Tibial artery (tissue), 4 donors: Measurements from ENCODE around the gene MANSC4.

Experiments used
- DNase-seq, 2 donors: peaks; one replicate each; pipeline ENCODE4 v3.0.0-alpha.2; 2019
- H3K27ac ChIP-seq, 2 donors: fragments of 200-600 bp; sonication (generic) in 1 of 2; 1 replicate in 1 of 2; 2 replicates in 1 of 2; pipeline ENCODE4 v1.5.1; 2018 to 2019; ENCODE audit warnings: mild to moderate bottlenecking in 1 of 2
- H3K27me3 ChIP-seq, 2 donors: fragments of 200-600 bp; sonication (generic) in 1 of 2; one replicate each; pipeline versions ENCODE4 v1.5.1 to v1.6.0; 2016 to 2019
- H3K36me3 ChIP-seq, 3 donors: fragments of 200-600 bp; sonication (generic) in 2 of 3; one replicate each; pipeline ENCODE4 v1.5.1; 2016 to 2019; ENCODE audit warnings: mild to moderate bottlenecking in 2 of 3
- H3K4me1 ChIP-seq, 4 donors: fragments of 200-600 bp; sonication (generic) in 2 of 4; 1 replicate in 3 of 4; 2 replicates in 1 of 4; pipeline ENCODE4 v1.5.1; 2016 to 2019
- H3K4me3 ChIP-seq, 2 donors: fragments of 200-600 bp; sonication (generic) in 1 of 2; 1 replicate in 1 of 2; 2 replicates in 1 of 2; pipeline ENCODE4 v1.5.1; 2018 to 2019; ENCODE audit warnings: mild to moderate bottlenecking in 2 of 2
- H3K9me3 ChIP-seq, 3 donors: fragments of 200-600 bp; sonication (generic) in 1 of 3; one replicate each; pipeline ENCODE4 v1.5.1; 2016 to 2019
- intact Hi-C: fragments of 100-400 bp; cut with DNase I; formaldehyde crosslinking; loops from one replicate; pipeline ENCODE4 v1.15.0; 2023; ENCODE audit warnings: low total_unique reads
- TF ChIP-seq, protein P1 (sequence below), 2 experiments: fragments of 200-600 bp in 1 of 2; fragments of 450-650 bp in 1 of 2; IDR thresholded peaks; one replicate each; pipeline ENCODE4 v1.5.1; 2017 to 2019; ENCODE audit warnings: antibody characterized with exemption in 2 of 2, mild to moderate bottlenecking in 1 of 2, moderate library complexity in 1 of 2

Gene MANSC4

GRCh38 chr12:27733791-27734190, 46.2 kb downstream of the MANSC4 start:
- no peak overlapping the region for H3K27ac ChIP-seq
- peaks cover 22 to 55% (median 25%) of the 10 kb centered on the region in 3 donors for H3K36me3 ChIP-seq
- TF ChIP-seq, protein P1, sequence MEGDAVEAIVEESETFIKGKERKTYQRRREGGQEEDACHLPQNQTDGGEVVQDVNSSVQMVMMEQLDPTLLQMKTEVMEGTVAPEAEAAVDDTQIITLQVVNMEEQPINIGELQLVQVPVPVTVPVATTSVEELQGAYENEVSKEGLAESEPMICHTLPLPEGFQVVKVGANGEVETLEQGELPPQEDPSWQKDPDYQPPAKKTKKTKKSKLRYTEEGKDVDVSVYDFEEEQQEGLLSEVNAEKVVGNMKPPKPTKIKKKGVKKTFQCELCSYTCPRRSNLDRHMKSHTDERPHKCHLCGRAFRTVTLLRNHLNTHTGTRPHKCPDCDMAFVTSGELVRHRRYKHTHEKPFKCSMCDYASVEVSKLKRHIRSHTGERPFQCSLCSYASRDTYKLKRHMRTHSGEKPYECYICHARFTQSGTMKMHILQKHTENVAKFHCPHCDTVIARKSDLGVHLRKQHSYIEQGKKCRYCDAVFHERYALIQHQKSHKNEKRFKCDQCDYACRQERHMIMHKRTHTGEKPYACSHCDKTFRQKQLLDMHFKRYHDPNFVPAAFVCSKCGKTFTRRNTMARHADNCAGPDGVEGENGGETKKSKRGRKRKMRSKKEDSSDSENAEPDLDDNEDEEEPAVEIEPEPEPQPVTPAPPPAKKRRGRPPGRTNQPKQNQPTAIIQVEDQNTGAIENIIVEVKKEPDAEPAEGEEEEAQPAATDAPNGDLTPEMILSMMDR (IDR thresholded peaks at IDR 0.05): no peak
- no peak overlapping the region for H3K4me3 ChIP-seq
- H3K27me3 ChIP-seq: no peaks in the 10 kb centered on the region
- H3K4me1 ChIP-seq: no peaks in the 10 kb centered on the region
- no peaks in the 10 kb centered on the region for H3K9me3 ChIP-seq
- intact Hi-C loops: no loop called here
- no peak for DNase-seq

DNA sequence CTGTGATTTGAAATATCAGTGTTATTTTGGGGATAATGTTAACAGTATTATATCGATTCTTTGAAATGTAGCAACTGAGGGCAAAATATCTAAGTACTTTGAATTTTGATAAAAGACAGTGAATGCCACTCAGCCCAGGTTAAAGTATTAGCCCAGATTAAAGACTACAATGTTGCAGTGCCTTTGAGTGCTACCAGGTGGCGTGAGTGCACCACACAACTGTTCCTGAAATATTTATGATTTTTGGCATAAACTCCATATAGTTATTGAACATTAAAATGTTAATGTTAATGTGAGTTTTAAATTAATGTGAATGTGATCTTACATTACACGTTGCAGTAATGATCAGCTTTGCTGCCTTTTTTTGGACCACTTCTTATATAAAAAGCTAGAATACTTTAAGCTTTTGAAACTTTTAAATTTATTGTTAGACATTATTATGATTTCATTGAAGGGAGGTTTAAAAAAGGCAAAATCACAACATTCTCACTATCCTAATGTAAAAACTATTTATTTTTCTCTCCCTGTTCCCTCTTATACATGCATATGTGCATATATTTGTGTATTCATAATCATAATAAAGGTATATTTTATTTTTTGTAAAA, 46.9 kb downstream of the MANSC4 start:
- Histone ChIP-seq H3K4me3 (no peak overlapping the region), H3K27me3 (no peaks in the 10 kb centered on the region), H3K9me3 (no peaks in the 10 kb centered on the region), H3K36me3 (peaks cover 20 to 53% (median 21%) of the 10 kb centered on the region in 3 donors), H3K27ac (no peak overlapping the region), H3K4me1 (no peaks in the 10 kb centered on the region)
- DNase-seq: no peak
- intact Hi-C loops: no loop called here
- TF ChIP-seq, protein P1 (IDR thresholded peaks at IDR 0.05): peak; percentile 78 to 86

- H3K27ac ChIP-seq: no peak overlapping the region
- no peaks in the 10 kb centered on the region for H3K27me3 ChIP-seq
- H3K9me3 ChIP-seq: no peaks in the 10 kb centered on the region
- H3K36me3 ChIP-seq: peaks cover 16 to 52% (median 19%) of the 10 kb centered on the region in 3 donors
- TF ChIP-seq, protein P1 (IDR thresholded peaks at IDR 0.05): no peak
- DNase-seq: no peak
- no peak overlapping the region for H3K4me3 ChIP-seq
- H3K4me1 ChIP-seq: no peaks in the 10 kb centered on the region
- intact Hi-C loops: no loop called here
Measured at GRCh38 chr12:27732281-27732680, 47.8 kb downstream of the MANSC4 start.

DNA sequence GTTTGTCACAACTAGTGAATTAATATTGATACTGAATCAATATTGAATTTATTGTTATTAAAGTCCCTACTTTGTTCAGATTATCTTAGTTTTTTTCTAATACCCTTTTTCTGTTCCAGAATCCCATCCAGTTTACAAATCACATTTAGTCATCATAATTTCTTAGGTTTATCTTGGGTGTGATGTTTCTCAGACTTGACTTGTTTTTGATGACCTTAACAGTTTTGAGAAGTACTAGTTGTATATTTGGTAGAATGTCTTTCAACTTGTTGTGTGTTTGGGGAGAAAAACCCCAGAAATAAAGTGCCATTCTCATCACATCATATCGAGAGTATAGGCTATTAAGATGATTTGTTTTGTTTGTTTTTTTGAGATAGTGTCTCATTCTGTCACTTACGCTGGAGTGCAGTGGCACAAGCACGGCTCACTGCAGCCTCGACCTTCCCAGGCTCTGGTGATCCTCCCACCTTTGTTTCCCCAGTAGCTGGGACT, 49.9 kb downstream of the MANSC4 start:
- Histone ChIP-seq H3K36me3 (peaks cover 8 to 61% (median 15%) of the 10 kb centered on the region in 3 donors), H3K27ac (no peak overlapping the region)
- intact Hi-C loops: no loop called here

GRCh38 chr12:27723212-27723611, 56.8 kb downstream of the MANSC4 start:
- no peaks in the 10 kb centered on the region for H3K4me1 ChIP-seq
- TF ChIP-seq, protein P1 (IDR thresholded peaks at IDR 0.05): no peak
- no peak overlapping the region for H3K27ac ChIP-seq
- peaks cover 34 to 88% (median 41%) of the 10 kb centered on the region in 3 donors for H3K36me3 ChIP-seq
- no peak for DNase-seq
- intact Hi-C loops: no loop called here
- no peaks in the 10 kb centered on the region for H3K9me3 ChIP-seq
- H3K4me3 ChIP-seq: no peak overlapping the region
- no peaks in the 10 kb centered on the region for H3K27me3 ChIP-seq

More for the DNA sequence above, 49.9 kb downstream of the MANSC4 start:
- no peaks in the 10 kb centered on the region for H3K27me3 ChIP-seq
- H3K4me3 ChIP-seq: no peak overlapping the region
- TF ChIP-seq, protein P1 (IDR thresholded peaks at IDR 0.05): no peak
- H3K4me1 ChIP-seq: no peaks in the 10 kb centered on the region
- no peak for DNase-seq
- no peaks in the 10 kb centered on the region for H3K9me3 ChIP-seq
